GM20000 (cell line): ENCODE data around the gene MIEF1.

Experiments
- DNase-seq: peaks from one replicate; pipeline ENCODE4 v3.0.0; 2012; ENCODE audit warnings: low spot score
- CTCF ChIP-seq: IDR thresholded peaks from 2 replicates; pipeline ENCODE4 v1.5.1; 2012; ENCODE audit warnings: mild to moderate bottlenecking, control low read depth; ENCODE audit errors: extremely low read depth, missing control alignments

MIEF1 gene

DNA sequence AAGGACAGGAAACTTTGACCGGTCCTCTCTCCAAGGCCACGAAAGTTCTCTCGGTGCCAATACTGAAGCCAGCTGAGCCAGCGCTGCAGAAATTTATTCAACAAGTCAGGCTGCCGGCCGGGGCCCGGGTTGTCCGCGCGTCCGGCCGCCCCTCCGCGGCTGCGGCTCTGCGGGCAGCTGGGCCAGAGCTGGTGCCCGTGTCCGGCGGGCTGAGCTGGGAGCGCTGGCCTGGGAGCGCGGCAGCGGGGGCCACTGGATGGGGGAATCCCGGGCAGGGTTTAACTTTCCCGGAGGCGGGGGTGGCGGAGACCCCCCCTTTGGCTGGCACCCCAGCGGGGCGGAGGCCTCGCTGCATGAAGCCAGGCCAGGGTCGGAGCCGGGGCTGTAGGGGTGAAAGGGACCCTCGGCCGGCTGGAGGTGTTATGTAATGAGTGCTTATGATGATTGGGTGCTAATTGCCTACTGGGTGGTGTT is 56.2 kb downstream of the MIEF1 start:
- DNase-seq: no peak
- TF ChIP-seq CTCF: no peak

DNA sequence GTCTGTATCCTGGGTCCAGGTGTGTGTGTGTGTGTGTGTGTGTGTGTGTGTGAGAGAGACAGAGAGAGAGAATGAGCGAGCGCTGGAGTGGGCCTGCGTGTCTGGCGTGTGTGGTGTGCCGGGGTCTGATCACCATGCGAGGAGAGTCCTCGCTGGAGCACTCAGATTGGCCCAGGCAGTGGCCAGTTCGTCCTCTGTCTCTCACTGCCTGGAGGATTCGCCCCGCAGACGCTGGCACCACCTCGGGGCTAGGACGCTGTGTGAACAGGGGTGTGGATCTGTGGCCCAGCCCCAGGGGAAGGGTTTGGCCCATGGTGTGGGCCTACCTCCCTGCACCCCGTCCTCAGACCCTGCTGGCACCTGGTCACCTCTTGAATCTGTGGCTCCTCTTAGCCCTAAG is 56.9 kb downstream of the MIEF1 start:
- no peak for DNase-seq
- TF ChIP-seq CTCF: no peak

DNA sequence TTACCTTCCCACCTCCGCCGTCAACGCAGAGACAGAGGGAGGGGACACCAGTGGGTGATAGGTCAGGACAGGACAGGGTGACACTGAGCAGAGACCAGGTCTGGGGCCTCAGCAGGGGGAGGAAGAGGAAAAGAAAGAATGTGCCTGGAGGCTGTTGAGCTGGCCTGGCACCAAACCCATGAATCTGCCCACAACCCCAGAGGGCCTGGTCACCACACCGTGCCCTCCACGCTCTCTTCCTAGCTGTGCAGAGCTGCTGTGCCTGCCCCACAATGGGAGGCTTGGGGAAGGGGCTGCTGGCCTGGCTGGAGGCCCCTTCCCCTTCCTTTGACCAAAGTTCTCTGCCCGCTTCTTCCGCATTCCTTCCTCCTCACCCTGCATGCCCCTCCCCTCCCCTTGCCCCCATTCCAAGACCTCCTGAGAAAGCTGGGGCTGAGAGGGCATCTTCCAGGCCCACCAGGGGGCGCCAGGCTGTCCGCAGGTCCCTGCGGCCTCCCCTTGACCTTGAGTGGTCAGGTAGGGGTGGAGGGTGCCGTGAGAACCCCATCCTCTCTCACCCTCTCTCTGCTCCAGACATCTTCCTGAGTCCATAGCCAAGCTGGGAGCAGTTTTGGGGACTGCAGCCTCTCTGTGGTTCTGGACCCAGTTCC is 57.5 kb downstream of the MIEF1 start:
- peak; percentile 52 for TF ChIP-seq CTCF
- DNase-seq: peak; percentile 63

GRCh38 chr22:39560127-39560526 is 58.0 kb downstream of the MIEF1 start:
- TF ChIP-seq CTCF: no peak
- DNase-seq: no peak

GRCh38 chr22:39562839-39563489 is 60.9 kb downstream of the MIEF1 start:
- DNase-seq: no peak
- TF ChIP-seq CTCF: no peak

DNA sequence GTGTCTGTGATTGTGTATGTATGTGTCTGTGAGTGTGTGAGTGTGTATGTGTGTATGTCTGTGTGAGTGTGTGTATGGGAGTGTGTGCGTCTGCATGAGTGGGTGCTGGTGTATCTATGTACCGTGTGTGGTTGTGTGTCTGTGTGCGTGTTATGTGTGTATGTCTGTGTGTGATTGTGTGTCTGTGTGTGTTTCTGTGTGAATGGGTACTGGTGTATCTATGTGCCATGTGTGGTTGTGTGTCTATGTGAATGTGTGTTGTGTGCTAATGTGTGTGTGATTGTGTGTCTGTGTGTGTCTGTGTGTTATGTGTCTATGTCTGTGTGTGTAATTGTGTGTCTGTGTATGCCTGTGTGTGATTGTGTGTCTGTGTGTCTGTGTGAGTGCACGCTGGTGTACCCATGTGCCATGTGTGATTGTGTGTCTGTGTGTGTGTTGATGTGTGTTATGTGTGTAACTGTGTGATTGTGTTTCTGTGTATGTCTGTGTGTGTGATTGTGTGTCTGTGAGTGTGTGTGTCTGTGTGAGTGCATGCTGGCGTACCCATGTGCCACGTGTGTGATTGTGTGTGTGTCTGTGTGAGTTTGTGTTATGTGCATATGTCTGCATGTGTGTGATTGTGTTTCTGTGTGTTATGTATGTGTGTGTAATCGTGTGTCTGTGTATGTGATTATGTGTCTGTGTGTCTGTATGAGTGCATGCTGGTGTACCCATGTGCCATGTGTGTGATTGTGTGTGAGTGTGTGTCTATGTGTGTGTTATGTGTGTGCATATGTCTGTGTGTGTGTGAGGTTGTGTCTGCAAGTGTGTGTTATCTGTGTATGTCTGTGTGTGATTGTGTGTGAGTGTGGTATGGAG is 61.7 kb downstream of the MIEF1 start:
- no peak for DNase-seq
- no peak for TF ChIP-seq CTCF

- no peak for TF ChIP-seq CTCF
- no peak for DNase-seq
Measured at GRCh38 chr22:39565414-39565944, 63.4 kb downstream of the MIEF1 start.
